Endothelial cell of umbilical vein (primary cell): Measurements from ENCODE around the gene IQGAP2. TPM values are rescaled to one million over a fixed set of nuclear protein-coding genes. Genes with fewer than 3 reads are reported as not detected.

Experiments
- BruUV-seq: library from RNA; stranded (reverse); fragments of 400-500 nt; replicated peaks from 2 replicates; lab custom pipeline; 2021; lab: Mats Ljungman, UMichigan
- CTCF ChIA-PET: fragments of 300-600, 350-600 bp; sonication (Branson Sonifier 250); formaldehyde crosslinking; loops from one replicate; lab custom pipeline; 2021; ENCODE audit warnings: antibody characterized with exemption, inconsistent platforms; lab: Charles Lee
- POLR2A ChIA-PET: fragments of 300-600, 350-600 bp; sonication (Branson Sonifier 250); formaldehyde crosslinking; loops from one replicate; lab custom pipeline; 2021; ENCODE audit warnings: antibody characterized with exemption, inconsistent platforms; lab: Charles Lee
- DNase-seq: peaks from one replicate; pipeline ENCODE4 v3.0.0-alpha.2; 2011; ENCODE audit warnings: low read depth, low spot score
- FAIRE-seq: peaks from 2 replicates; lab custom pipeline; 2011; peaks lifted over from hg19 to GRCh38; lab: Jason Lieb, UNC
- H2AFZ ChIP-seq: 2 replicates; pipeline ENCODE4 v1.6.0; 2012; ENCODE audit warnings: low read depth, low read length, control low read depth, inconsistent platforms
- H3K27ac ChIP-seq: 2 replicates; pipeline ENCODE4 v1.5.1; 2011; ENCODE audit warnings: low read depth, mild to moderate bottlenecking, control low read depth, low read length, moderate library complexity; ENCODE audit not compliant: insufficient read depth
- H3K27me3 ChIP-seq, 2 experiments: 2 replicates each; pipeline versions ENCODE4 v1.6.0 to v1.6.1; 2011; ENCODE audit warnings: low read length in 2 of 2, mixed read lengths in 1 of 2; ENCODE audit not compliant: control insufficient read depth in 2 of 2, insufficient read depth in 2 of 2
- H3K36me3 ChIP-seq, 2 experiments: 2 replicates in 1 of 2; 3 replicates in 1 of 2; pipeline ENCODE4 v1.5.1; 2011; ENCODE audit warnings: low read length in 2 of 2, mild to moderate bottlenecking in 1 of 2, moderate library complexity in 1 of 2; ENCODE audit not compliant: control insufficient read depth in 2 of 2, insufficient read depth in 2 of 2; ENCODE audit errors: extremely low read depth in 1 of 2
- H3K4me1 ChIP-seq: 3 replicates; pipeline ENCODE4 v1.5.1; 2011; ENCODE audit warnings: mild to moderate bottlenecking, low read length; ENCODE audit not compliant: control insufficient read depth, insufficient read depth; ENCODE audit errors: extremely low read depth
- H3K4me2 ChIP-seq: 2 replicates; pipeline ENCODE4 v1.6.1; 2011; ENCODE audit warnings: low read length, control low read depth, mixed read lengths; ENCODE audit not compliant: insufficient read depth
- H3K4me3 ChIP-seq, 3 experiments: fragments of 200-600 bp in 1 of 3; sonication (generic), shearing (Covaris generic) in 1 of 3; replicated peaks in 1 of 3; 2 replicates each; pipeline ENCODE4 v1.5.1; 2011 to 2016; ENCODE audit warnings: control low read depth in 3 of 3, low read length in 3 of 3, mild to moderate bottlenecking in 2 of 3, inconsistent platforms in 1 of 3, low read depth in 1 of 3, moderate library complexity in 1 of 3; ENCODE audit not compliant: insufficient read depth in 1 of 3
- H3K79me2 ChIP-seq: 2 replicates; pipeline ENCODE4 v1.6.0; 2012; ENCODE audit warnings: low read length, inconsistent platforms; ENCODE audit not compliant: control insufficient read depth, insufficient read depth
- H3K9ac ChIP-seq: replicated peaks from 2 replicates; pipeline ENCODE3; 2011; ENCODE audit warnings: low read length, control low read depth; ENCODE audit not compliant: insufficient read depth; ENCODE audit errors: extremely low read depth
- H3K9me1 ChIP-seq: replicated peaks from 3 replicates; pipeline ENCODE4 v1.6.0; 2011; ENCODE audit warnings: mild to moderate bottlenecking, low read length; ENCODE audit not compliant: control insufficient read depth, insufficient read depth; ENCODE audit errors: extremely low read depth
- H3K9me3 ChIP-seq: replicated peaks from 2 replicates; pipeline ENCODE4 v1.5.1; 2012; ENCODE audit warnings: low read length, inconsistent platforms; ENCODE audit not compliant: control insufficient read depth, insufficient read depth
- H4K20me1 ChIP-seq: replicated peaks from 2 replicates; pipeline ENCODE3; 2011; ENCODE audit warnings: mild to moderate bottlenecking, low read length; ENCODE audit not compliant: control insufficient read depth, insufficient read depth; ENCODE audit errors: extremely low read depth
- EZH2 ChIP-seq: IDR thresholded peaks from 2 replicates; pipeline ENCODE4 v1.6.1; 2012; ENCODE audit warnings: borderline replicate concordance, low read depth, mild to moderate bottlenecking, moderate library complexity, low read length, inconsistent platforms; ENCODE audit not compliant: severe bottlenecking
- FOS ChIP-seq: IDR thresholded peaks from 2 replicates; pipeline ENCODE4 v1.6.1; 2011; ENCODE audit warnings: mild to moderate bottlenecking, low read length, moderate library complexity, borderline replicate concordance; ENCODE audit not compliant: insufficient read depth
- GATA2 ChIP-seq: IDR thresholded peaks from 2 replicates; pipeline ENCODE4 v1.7.0; 2011; ENCODE audit warnings: low read depth, mild to moderate bottlenecking, moderate library complexity, mixed read lengths, low read length; ENCODE audit not compliant: insufficient read length, insufficient read depth
- JUN ChIP-seq: IDR thresholded peaks from 2 replicates; pipeline ENCODE4 v1.6.1; 2011; ENCODE audit warnings: borderline replicate concordance, low read depth; ENCODE audit not compliant: insufficient read length, insufficient read depth
- MYC ChIP-seq: IDR thresholded peaks from one replicate; pipeline ENCODE4 v1.6.1; 2011; ENCODE audit warnings: mild to moderate bottlenecking, low read depth, low read length
- POLR2A ChIP-seq: IDR thresholded peaks from 2 replicates; pipeline ENCODE4 v1.6.1; 2012; ENCODE audit warnings: low read depth, mild to moderate bottlenecking, control low read depth, low read length
- POLR2AphosphoS5 ChIP-seq: IDR thresholded peaks from 2 replicates; pipeline ENCODE4 v1.6.1; 2012; ENCODE audit warnings: low read depth, mild to moderate bottlenecking, control low read depth, low read length, moderate library complexity; ENCODE audit not compliant: insufficient read depth
- dilution Hi-C: fragments of 300-500 bp; cut with MboI; formaldehyde crosslinking; loops from one replicate; pipeline ENCODE4 v1.15.0; 2019; ENCODE audit warnings: low sequenced_read_pairs; ENCODE audit not compliant: extremely low pct_ligation_motif_present
- intact Hi-C: fragments of 100-400 bp; cut with micrococcal nuclease; formaldehyde crosslinking; loops from one replicate; pipeline ENCODE4 v1.10.0; 2022
- polyA plus RNA-seq, 4 experiments: library from polyadenylated mRNA; depleted of rRNA in 3 of 4; stranded (reverse) in 3 of 4; unstranded in 1 of 4; fragments of >200 nt; gene quantifications; 2 replicates each; pipeline versions ENCODE4 v1.2.1 to v1.2.3, GENCODE V29; 2011 to 2012; ENCODE audit warnings: missing spikeins in 1 of 4
- total RNA-seq: library from RNA; stranded (reverse); gene quantifications from 2 replicates; pipeline ENCODE4 v1.2.3, GENCODE V29; 2021
- TF ChIP-seq, protein P1 (sequence below), 2 donors: IDR thresholded peaks; 1 replicate in 1 of 2; 2 replicates in 1 of 2; pipeline ENCODE4 v1.5.1; 2011; ENCODE audit warnings: low read length in 2 of 2, mild to moderate bottlenecking in 2 of 2, moderate library complexity in 2 of 2, control low read depth in 1 of 2, inconsistent platforms in 1 of 2, low read depth in 1 of 2; ENCODE audit not compliant: insufficient read depth in 1 of 2; ENCODE audit errors: extremely low read depth in 1 of 2
- TF ChIP-seq, protein P2 (sequence below): IDR thresholded peaks from 2 replicates; pipeline ENCODE4 v1.6.1; 2011; ENCODE audit not compliant: insufficient read depth, insufficient read length

IQGAP2 gene
- total and polyA plus RNA-seq, 2 donors (not counting 3 experiments of a cell fraction or from before 2014, with no cell fraction given) = 4.5 to 4.7 TPM

DNA sequence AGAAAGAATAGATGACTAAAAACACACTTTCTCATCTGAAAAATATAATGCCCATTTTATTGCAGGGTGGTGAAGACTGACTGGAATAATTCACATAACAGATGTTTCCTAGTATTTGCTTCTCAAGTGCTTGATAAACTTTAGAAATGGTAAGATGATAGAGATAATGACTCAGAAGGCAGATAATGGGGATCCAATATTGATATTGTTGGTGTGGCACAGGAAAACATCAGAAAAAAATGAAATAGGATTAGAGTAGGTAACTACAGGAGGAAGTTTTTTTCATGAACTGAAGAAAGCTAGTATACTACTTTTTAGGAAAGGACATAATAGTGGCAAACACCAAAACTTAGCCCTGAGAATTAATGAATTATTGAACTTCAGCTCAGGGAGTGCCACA is 240.3 kb downstream of the IQGAP2 start:
- Histone ChIP-seq H3K9me1 (no peaks in the 10 kb centered on the region), H3K9ac (peak overlapping the region; percentile 57), H4K20me1 (no peaks in the 10 kb centered on the region), H3K79me2 (no peaks in the 10 kb centered on the region), H3K36me3 (no peaks in the 10 kb centered on the region), H3K27ac (peak overlapping the region; percentile 84), H3K9me3 (no peaks in the 10 kb centered on the region), H3K4me1 (peaks cover 34% of the 10 kb centered on the region), H3K27me3 (no peaks in the 10 kb centered on the region), H3K4me2 (peak overlapping the region; percentile 65), H2AFZ (peak overlapping the region; percentile 78), H3K4me3 (no peak overlapping the region)
- FAIRE-seq = no peak
- TF ChIP-seq, protein P1, sequence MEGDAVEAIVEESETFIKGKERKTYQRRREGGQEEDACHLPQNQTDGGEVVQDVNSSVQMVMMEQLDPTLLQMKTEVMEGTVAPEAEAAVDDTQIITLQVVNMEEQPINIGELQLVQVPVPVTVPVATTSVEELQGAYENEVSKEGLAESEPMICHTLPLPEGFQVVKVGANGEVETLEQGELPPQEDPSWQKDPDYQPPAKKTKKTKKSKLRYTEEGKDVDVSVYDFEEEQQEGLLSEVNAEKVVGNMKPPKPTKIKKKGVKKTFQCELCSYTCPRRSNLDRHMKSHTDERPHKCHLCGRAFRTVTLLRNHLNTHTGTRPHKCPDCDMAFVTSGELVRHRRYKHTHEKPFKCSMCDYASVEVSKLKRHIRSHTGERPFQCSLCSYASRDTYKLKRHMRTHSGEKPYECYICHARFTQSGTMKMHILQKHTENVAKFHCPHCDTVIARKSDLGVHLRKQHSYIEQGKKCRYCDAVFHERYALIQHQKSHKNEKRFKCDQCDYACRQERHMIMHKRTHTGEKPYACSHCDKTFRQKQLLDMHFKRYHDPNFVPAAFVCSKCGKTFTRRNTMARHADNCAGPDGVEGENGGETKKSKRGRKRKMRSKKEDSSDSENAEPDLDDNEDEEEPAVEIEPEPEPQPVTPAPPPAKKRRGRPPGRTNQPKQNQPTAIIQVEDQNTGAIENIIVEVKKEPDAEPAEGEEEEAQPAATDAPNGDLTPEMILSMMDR (IDR thresholded peaks at IDR 0.05; ENCODE audit: extremely low read depth in 1 of 2, insufficient read depth in 1 of 2, low read depth in 1 of 2, low read length in 2 of 2) = no peak
- TF ChIP-seq JUN (peak; percentile 17), EZH2 (no peak), POLR2AphosphoS5 (peak; percentile 12), MYC (no peak), POLR2A (peak; percentile 12), GATA2 (peak; percentile 61), FOS (peak; percentile 17)
- TF ChIP-seq, protein P2, sequence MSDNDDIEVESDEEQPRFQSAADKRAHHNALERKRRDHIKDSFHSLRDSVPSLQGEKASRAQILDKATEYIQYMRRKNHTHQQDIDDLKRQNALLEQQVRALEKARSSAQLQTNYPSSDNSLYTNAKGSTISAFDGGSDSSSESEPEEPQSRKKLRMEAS = no peak
- no TSS peak for BruUV-seq
- intact Hi-C loops = loop anchor here (5.0 kb wide), 1 partner anchor 241 kb away; the partner anchor contains the start of gene IQGAP2
- dilution Hi-C loops = no loop called here
- ChIA-PET CTCF (interaction anchor here (0.7 to 5.1 kb wide), 10 partner anchors 18 to 131 kb away, joined by 3 to 126 read pairs (median 6); no protein-coding TSS in a partner anchor), POLR2A (interaction anchor here (1.0 kb wide), 1 partner anchor 41 kb away, joined by 3 read pairs; no protein-coding TSS in a partner anchor)
- peak; percentile 66 for DNase-seq
